OCI-M1 (cell line): ENCODE measurements around the gene MUCL3.
"Not testable (repeated sequence)": the region's sequence is repeated elsewhere in the genome, so short reads cannot be mapped to it uniquely, and the experiment has no call there.

Source experiments
- DNase-seq: peaks from one replicate; lab custom pipeline; 2025; lab: John Stamatoyannopoulos, UW

MUCL3 gene

GRCh38 chr6:30983439-30983838, 42.7 kb downstream of the MUCL3 start, which contains the start of gene MUC21:
TSS of gene MUC21 (plus strand) at chr6:30983718. CDS start at chr6:30983959, 241 bp downstream.
- no peak for DNase-seq

- DNase-seq: no peak
Observed at GRCh38 chr6:30985490-30985889, 44.7 kb downstream of the MUCL3 start.

DNA sequence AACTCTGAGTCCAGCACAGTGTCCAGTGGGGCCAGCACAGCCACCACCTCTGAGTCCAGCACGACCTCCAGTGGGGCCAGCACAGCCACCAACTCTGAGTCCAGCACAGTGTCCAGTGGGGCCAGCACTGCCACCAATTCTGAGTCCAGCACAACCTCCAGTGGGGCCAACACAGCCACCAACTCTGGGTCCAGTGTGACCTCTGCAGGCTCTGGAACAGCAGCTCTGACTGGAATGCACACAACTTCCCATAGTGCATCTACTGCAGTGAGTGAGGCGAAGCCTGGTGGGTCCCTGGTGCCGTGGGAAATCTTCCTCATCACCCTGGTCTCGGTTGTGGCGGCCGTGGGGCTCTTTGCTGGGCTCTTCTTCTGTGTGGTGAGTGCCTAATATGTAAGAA, 46.5 kb downstream of the MUCL3 start:
- no peak for DNase-seq

- DNase-seq: peak; percentile 86
Observed at GRCh38 chr6:30988209-30988825, 47.5 kb downstream of the MUCL3 start.

DNA sequence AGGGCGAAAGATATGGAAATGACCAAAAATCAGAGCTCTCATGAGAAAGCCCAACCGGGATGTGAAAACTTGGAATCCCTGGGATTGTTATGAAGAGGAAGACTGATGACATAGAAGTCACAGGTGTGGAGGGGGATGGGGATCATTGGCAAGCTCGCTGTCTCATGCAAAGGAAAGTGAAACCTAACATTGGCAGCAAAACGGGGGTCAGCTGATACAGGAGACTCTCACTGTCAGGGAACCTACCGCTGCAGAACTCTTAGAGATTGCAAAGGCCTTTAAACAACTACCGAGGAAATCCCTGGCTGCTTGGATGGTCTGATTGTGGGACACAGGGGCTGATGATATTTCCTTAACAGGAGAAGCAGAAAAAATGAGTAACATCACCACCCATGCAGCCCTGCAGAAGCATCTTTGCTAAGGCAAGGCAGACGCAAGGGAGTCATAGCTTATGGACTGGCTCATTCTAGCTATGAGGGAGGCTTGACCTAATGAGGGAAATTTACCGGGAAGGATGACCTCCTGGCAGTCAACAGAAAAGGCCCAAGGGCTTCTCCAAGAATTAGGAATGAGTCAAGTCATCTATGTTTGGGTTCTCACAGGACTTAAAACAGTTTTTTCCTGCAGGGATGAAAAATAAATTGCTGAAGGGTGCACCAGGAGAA, 49.8 kb downstream of the MUCL3 start:
- peak; percentile 37 for DNase-seq

DNA sequence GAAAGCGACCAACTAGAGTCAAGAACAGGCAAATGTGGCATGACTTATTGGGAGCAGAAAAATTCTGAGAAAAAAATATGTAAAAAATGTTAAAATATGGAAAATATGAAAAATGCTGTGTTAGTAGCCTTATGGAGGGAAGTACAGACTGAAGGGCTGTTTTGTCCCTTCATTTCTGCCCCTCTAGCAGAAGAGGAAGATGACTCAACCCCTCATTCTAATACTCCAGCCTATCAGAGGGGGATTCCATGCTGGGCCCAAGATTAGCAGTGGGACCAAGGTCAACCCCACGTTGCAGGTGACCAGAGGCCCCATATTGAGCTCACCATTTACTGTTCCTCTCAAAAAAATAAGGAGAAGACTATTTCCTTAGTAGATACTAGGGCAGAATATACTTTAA, 51.1 kb downstream of the MUCL3 start:
- no peak for DNase-seq

- DNase-seq: no peak
Observed at GRCh38 chr6:30997301-30997700, 56.5 kb downstream of the MUCL3 start.

GRCh38 chr6:30998785-30999184, 58.0 kb downstream of the MUCL3 start:
- DNase-seq: no peak

DNA sequence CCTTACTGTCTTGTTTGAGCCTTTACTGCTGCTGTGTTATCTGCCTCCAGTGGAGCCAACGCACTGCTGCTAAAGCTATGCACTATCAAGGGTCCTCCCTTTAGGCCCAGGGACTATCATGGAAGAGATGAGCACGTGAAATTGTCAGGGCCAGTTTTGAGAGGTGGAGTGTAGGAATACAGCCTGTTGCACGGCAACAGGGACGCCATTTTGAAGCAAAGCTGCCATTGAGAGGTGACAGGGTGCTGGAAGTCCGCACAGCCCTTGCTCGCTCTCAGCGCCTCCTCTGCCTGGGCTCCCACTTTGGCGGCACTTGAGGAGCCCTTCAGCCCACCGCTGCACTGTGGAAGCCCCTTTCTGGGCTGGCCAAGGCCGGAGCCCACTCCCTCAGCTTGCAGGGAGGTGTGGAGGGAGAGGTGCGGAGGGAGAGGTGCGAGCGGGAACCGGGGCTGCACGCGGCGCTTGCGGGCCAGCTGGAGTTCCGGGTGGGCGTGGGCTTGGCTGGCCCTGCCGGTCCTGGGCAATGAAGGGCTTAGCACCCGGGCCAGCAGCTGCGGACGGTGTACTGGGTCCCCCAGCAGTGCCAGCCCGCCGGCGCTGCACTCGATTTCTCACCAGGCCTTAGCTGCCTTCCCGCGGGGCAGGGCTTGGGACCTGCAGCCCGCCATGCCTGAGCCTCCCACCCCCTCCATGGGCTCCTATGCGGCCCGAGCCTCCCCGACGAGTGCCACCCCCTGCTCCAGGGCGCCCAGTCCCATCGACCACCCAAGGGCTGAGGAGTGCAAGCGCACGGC, 59.5 kb downstream of the MUCL3 start:
- DNase-seq: not testable (repeated sequence)

GRCh38 chr6:31001281-31001888, 60.6 kb downstream of the MUCL3 start:
- no peak for DNase-seq

DNA sequence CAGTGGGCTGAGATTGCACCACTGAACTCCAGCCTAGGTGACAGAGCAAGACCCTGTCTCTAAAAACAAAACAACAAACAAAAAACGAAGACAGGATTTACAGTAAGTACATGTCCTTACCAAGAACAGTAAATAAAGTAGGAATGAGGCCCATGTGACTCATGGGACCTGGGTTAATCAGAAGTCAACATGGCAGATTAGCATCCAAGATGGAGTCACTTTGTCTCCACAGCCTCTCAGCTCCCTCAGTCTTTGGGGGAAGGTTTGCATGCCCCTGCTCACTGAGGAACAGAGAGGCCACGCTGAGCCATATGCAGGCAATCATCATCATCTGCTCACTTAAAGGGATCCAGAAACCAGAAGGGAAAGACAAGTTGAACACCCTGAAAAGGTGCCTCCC, 61.7 kb downstream of the MUCL3 start:
- DNase-seq: no peak
